B cell (primary cell): ENCODE measurements around the gene PON3. TPM values are rescaled to one million over a fixed set of nuclear protein-coding genes. Genes with fewer than 3 reads are reported as not detected.

Experiments used
- ATAC-seq: fragments of 200-7000 bp; cut with Tn5 transposase; one replicate; pipeline ENCODE4 v1.10.0; 2021; ENCODE audit warnings: low read depth, mild to moderate bottlenecking, moderate number of reproducible peaks, moderate library complexity
- CTCF ChIA-PET: fragments of 350-600 bp; sonication (Branson Sonifier 250); formaldehyde crosslinking; loops from one replicate; lab custom pipeline; 2021; ENCODE audit warnings: antibody characterized with exemption, inconsistent platforms; lab: Charles Lee
- POLR2A ChIA-PET: fragments of 350-600 bp; sonication (Branson Sonifier 250); formaldehyde crosslinking; loops from one replicate; lab custom pipeline; 2021; ENCODE audit warnings: antibody characterized with exemption; lab: Charles Lee
- DNase-seq: peaks from one replicate; pipeline ENCODE4 v3.0.0; 2013
- H2AFZ ChIP-seq: 2 replicates; pipeline ENCODE4 v1.6.1; 2012; ENCODE audit warnings: mild to moderate bottlenecking, low read depth, low read length; ENCODE audit not compliant: insufficient read depth, poor library complexity, severe bottlenecking
- H3K27ac ChIP-seq, 2 donors: 1 replicate in 1 of 2; 2 replicates in 1 of 2; pipeline ENCODE4 v1.5.1; 2012 to 2013; ENCODE audit warnings: low read length in 2 of 2, mild to moderate bottlenecking in 2 of 2, moderate library complexity in 1 of 2
- H3K27me3 ChIP-seq, 4 experiments: fragments of 200-600 bp in 1 of 4; sonication (generic) in 1 of 4; replicated peaks in 1 of 4; 1 replicate in 2 of 4; 2 replicates in 2 of 4; pipeline versions ENCODE4 v1.6.1 to v1.7.0; 2013 to 2016; ENCODE audit warnings: low read length in 3 of 4, mild to moderate bottlenecking in 2 of 4, mixed read lengths in 1 of 4, moderate library complexity in 1 of 4; ENCODE audit not compliant: insufficient read depth in 4 of 4, control insufficient read depth in 3 of 4; ENCODE audit errors: control extremely low read depth in 1 of 4
- H3K36me3 ChIP-seq, 2 experiments: replicated peaks in 1 of 2; 1 replicate in 1 of 2; 2 replicates in 1 of 2; pipeline versions ENCODE4 v1.6.1 to v1.7.1; 2013; ENCODE audit warnings: low read length in 1 of 2; ENCODE audit not compliant: insufficient read depth in 2 of 2, control insufficient read depth in 1 of 2; ENCODE audit errors: control extremely low read depth in 1 of 2, extremely low read depth in 1 of 2
- H3K4me1 ChIP-seq, 2 donors: fragments of 200-600 bp in 1 of 2; sonication (generic) in 1 of 2; 1 replicate in 1 of 2; 2 replicates in 1 of 2; pipeline versions ENCODE4 v1.5.1 to v1.6.1; 2013 to 2017; ENCODE audit warnings: low read length in 2 of 2; ENCODE audit not compliant: control insufficient read depth in 2 of 2, insufficient read depth in 2 of 2
- H3K4me2 ChIP-seq: replicated peaks from 2 replicates; pipeline ENCODE3; 2012; ENCODE audit warnings: mild to moderate bottlenecking, low read depth, low read length; ENCODE audit not compliant: poor library complexity, severe bottlenecking
- H3K4me3 ChIP-seq, 5 experiments: fragments of 200-600 bp in 1 of 5; sonication (generic) in 1 of 5; 1 replicate in 3 of 5; 2 replicates in 2 of 5; pipeline versions ENCODE4 v1.5.1 to v1.7.0; 2011 to 2016; ENCODE audit warnings: low read length in 4 of 5, mild to moderate bottlenecking in 4 of 5, low read depth in 2 of 5, control low read depth in 1 of 5, moderate library complexity in 1 of 5; ENCODE audit not compliant: insufficient read depth in 1 of 5; ENCODE audit errors: control extremely low read depth in 1 of 5, extremely low read depth in 1 of 5
- H3K79me2 ChIP-seq: fragments of 200-600 bp; sonication (generic); one replicate; pipeline ENCODE4 v1.6.0; 2016; ENCODE audit warnings: low read length; ENCODE audit not compliant: control insufficient read depth, insufficient read depth
- H3K9ac ChIP-seq: fragments of 200-600 bp; sonication (generic); 2 replicates; pipeline ENCODE4 v1.6.1; 2017; ENCODE audit warnings: mild to moderate bottlenecking, low read length, moderate library complexity
- H3K9me3 ChIP-seq, 3 donors: one replicate each; pipeline versions ENCODE4 v1.6.1 to v1.7.1; 2013; ENCODE audit warnings: low read length in 2 of 3; ENCODE audit not compliant: control insufficient read depth in 2 of 3, insufficient read depth in 1 of 3; ENCODE audit errors: control extremely low read depth in 1 of 3
- H4K20me1 ChIP-seq: 2 replicates; pipeline ENCODE4 v1.6.0; 2012; ENCODE audit warnings: mild to moderate bottlenecking, low read length; ENCODE audit not compliant: insufficient read depth, control insufficient read depth, poor library complexity, severe bottlenecking
- H3K27ac Mint-ChIP-seq: one replicate; pipeline ENCODE4 v1.8.0; 2021; ENCODE audit warnings: mixed read lengths
- H3K27me3 Mint-ChIP-seq: one replicate; pipeline ENCODE4 v1.8.0; 2021; ENCODE audit warnings: mixed read lengths
- H3K4me1 Mint-ChIP-seq: one replicate; pipeline ENCODE4 v1.8.0; 2021; ENCODE audit warnings: mixed read lengths
- H3K4me3 Mint-ChIP-seq: one replicate; pipeline ENCODE4 v1.8.0; 2021; ENCODE audit warnings: mixed read lengths
- H3K9me3 Mint-ChIP-seq: one replicate; pipeline ENCODE4 v1.8.0; 2022; ENCODE audit warnings: mixed read lengths; ENCODE audit not compliant: insufficient read depth
- EZH2 ChIP-seq: IDR thresholded peaks from 2 replicates; pipeline ENCODE4 v1.6.1; 2012; ENCODE audit warnings: borderline replicate concordance, low read depth, mild to moderate bottlenecking, moderate library complexity, low read length; ENCODE audit not compliant: insufficient read depth, poor library complexity, severe bottlenecking
- WGBS: methylation state at CpG from one replicate; pipeline ENCODE4 v1.1.5; 2013; ENCODE audit warnings: missing lambda C conversion rate; ENCODE audit not compliant: insufficient coverage; 5-methylcytosine and 5-hydroxymethylcytosine counted together
- intact Hi-C: fragments of 100-400 bp; cut with micrococcal nuclease; formaldehyde crosslinking; loops from one replicate; pipeline ENCODE4 v1.10.0; 2022
- polyA plus RNA-seq: library from polyadenylated mRNA; depleted of rRNA; stranded (reverse); fragments of >200 nt; gene quantifications from 2 replicates; pipeline ENCODE4 v1.2.3, GENCODE V29; 2012
- total RNA-seq, 2 donors: library from RNA; stranded (reverse); fragments of 120-200 nt in 1 of 2; gene quantifications; 1 replicate in 1 of 2; 2 replicates in 1 of 2; pipeline versions ENCODE4 v1.2.3 to v1.2.4, GENCODE V29; 2013 to 2022
- TF ChIP-seq, protein P1 (sequence below): fragments of 200-600 bp; IDR thresholded peaks from one replicate; pipeline ENCODE4 v1.8.0; 2022; ENCODE audit warnings: antibody characterized with exemption, mild to moderate bottlenecking

Gene PON3
- total and polyA plus RNA-seq, 2 donors (not counting 1 experiment from before 2014, with no cell fraction given) = not detected

- H3K27me3 ChIP-seq = peaks cover 0 to 18% (median 11%) of the 10 kb centered on the region in 4 experiments
- intact Hi-C loops = no loop called here
- H2AFZ ChIP-seq = no peak overlapping the region
- H3K9me3 ChIP-seq = no peaks in the 10 kb centered on the region
- no peaks in the 10 kb centered on the region for H4K20me1 ChIP-seq
- H3K27me3 Mint-ChIP-seq = peaks cover 35% of the 10 kb centered on the region
- no peak overlapping the region for H3K4me3 ChIP-seq
- POLR2A ChIA-PET = no interaction called here
- TF ChIP-seq EZH2 = no peak
- no peak overlapping the region for H3K4me2 ChIP-seq
- no peaks in the 10 kb centered on the region for H3K36me3 ChIP-seq
- no peak overlapping the region for H3K27ac Mint-ChIP-seq
- H3K27ac ChIP-seq = no peak overlapping the region
- ATAC-seq (no peak), DNase-seq (no peak)
- peaks cover 6 to 8% of the 10 kb centered on the region in 2 donors for H3K4me1 ChIP-seq
- no peaks in the 10 kb centered on the region for H3K4me1 Mint-ChIP-seq
- CTCF ChIA-PET = no interaction called here
- H3K9me3 Mint-ChIP-seq = no peaks in the 10 kb centered on the region
- no peak overlapping the region for H3K4me3 Mint-ChIP-seq
- H3K79me2 ChIP-seq = no peaks in the 10 kb centered on the region
- 100% methylated on average over 1 of the region's 4 CpGs for WGBS
- H3K9ac ChIP-seq = no peak overlapping the region
Measured at GRCh38 chr7:95398155-95398940, 2.2 kb upstream of the PON3 start.

DNA sequence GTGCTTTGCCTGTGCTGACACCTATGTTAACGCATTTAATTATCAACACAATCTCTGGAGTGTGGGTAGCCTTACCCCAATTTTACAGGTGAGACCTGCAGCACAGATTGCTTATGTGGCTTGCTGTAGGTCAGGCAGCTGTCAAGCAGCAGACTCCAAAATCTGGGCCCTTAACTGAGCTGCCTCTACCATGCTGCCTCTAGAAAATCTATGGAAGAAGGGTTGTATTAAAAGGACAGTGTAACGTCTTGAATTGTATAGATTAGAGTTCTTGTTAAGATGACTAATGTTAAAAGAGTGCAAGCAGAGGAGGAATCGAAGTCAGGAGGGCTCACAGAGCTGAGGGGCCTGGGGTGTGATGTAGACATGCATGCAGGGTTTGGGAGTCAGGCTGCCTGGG is 1.2 kb upstream of the PON3 start:
- Histone ChIP-seq H3K36me3 (no peaks in the 10 kb centered on the region), H3K27me3 (peaks cover 0 to 21% (median 12%) of the 10 kb centered on the region in 4 experiments), H3K79me2 (no peaks in the 10 kb centered on the region), H3K4me1 (peaks cover 6 to 8% of the 10 kb centered on the region in 2 donors), H2AFZ (no peak overlapping the region), H3K27ac (no peak overlapping the region), H3K4me3 (no peak overlapping the region), H3K4me2 (no peak overlapping the region), H3K9ac (no peak overlapping the region), H3K9me3 (no peaks in the 10 kb centered on the region), H4K20me1 (no peaks in the 10 kb centered on the region)
- Mint-ChIP-seq H3K9me3 (no peaks in the 10 kb centered on the region), H3K4me1 (no peaks in the 10 kb centered on the region), H3K4me3 (peak overlapping the region; percentile 8), H3K27ac (no peak overlapping the region), H3K27me3 (peaks cover 39% of the 10 kb centered on the region)
- POLR2A ChIA-PET = no interaction called here
- CTCF ChIA-PET = interaction anchor here (2.2 kb wide), 1 partner anchor 79 kb away, joined by 17 read pairs; no protein-coding TSS in a partner anchor
- intact Hi-C loops = no loop called here
- DNase-seq = no peak
- 75% methylated on average over 2 of the region's 3 CpGs for WGBS
- TF ChIP-seq, protein P1, sequence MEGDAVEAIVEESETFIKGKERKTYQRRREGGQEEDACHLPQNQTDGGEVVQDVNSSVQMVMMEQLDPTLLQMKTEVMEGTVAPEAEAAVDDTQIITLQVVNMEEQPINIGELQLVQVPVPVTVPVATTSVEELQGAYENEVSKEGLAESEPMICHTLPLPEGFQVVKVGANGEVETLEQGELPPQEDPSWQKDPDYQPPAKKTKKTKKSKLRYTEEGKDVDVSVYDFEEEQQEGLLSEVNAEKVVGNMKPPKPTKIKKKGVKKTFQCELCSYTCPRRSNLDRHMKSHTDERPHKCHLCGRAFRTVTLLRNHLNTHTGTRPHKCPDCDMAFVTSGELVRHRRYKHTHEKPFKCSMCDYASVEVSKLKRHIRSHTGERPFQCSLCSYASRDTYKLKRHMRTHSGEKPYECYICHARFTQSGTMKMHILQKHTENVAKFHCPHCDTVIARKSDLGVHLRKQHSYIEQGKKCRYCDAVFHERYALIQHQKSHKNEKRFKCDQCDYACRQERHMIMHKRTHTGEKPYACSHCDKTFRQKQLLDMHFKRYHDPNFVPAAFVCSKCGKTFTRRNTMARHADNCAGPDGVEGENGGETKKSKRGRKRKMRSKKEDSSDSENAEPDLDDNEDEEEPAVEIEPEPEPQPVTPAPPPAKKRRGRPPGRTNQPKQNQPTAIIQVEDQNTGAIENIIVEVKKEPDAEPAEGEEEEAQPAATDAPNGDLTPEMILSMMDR = no peak
- no peak for TF ChIP-seq EZH2
- ATAC-seq = no peak
